Stimulated activated naive CD8-positive, alpha-beta T cell treated with anti-CD3 and anti-CD28 coated beads, Interleukin-15, Interleukin-2, amounts not matched to agents 100 U/mL and 50 U/mL, for 24 hours (primary cell): ENCODE results near the gene ZBTB8B.

ENCODE experiments used
- ATAC-seq: fragments of 150-1000 bp; cut with Tn5 transposase; one replicate; pipeline ENCODE4 v1.10.0; 2021
- DNase-seq: peaks from one replicate; pipeline ENCODE4 v3.0.0; 2021

Gene ZBTB8B

DNA sequence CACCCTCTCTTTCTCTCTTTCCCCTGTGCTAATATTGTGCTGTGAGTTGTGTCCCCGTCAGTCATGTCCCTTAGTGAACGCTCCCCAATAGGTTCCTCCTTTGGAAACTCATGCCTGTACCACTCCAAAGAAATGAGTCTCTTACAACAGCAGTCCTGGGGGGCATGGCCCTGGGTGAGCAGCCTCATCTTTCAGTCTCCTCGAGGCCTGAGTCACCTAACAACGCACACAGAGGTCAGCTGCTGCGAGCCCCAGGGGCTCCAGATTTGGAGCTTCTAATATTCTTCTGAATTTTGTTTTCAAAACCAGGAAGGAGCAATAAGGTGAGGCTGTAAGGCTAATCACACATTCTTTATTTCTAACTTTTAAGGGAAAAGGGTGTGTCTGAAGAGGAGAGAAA lies 43.9 kb downstream of the ZBTB8B start:
- no peak for DNase-seq
- ATAC-seq: no peak

DNA sequence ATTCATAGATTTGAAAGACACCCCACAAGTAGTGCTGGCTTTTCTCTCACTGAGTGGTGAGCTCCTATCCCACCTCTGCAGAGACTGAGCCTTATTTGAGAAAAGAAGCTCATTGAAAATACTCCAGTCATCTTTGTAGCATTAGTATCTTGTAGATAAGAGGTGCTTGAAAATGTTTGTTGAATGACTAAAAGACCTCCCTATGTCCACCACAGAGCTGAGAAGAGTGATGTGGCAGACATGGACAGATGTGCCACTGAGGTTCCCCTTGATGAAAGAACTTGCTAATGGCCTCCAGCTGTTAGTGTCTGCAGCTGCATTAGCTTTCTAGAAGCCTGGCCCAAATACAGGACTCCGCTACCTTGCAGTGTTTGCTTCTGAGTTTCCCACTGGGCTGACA lies 45.1 kb downstream of the ZBTB8B start:
- no peak for DNase-seq

More for the DNA sequence above, 45.1 kb downstream of the ZBTB8B start:
- no peak for ATAC-seq
